AG08396 (cell line): ENCODE data around the gene KIAA1755.
A peak's percentile ranks its signal among the peaks of the same experiment; 100 is the strongest.
"Not testable (repeated sequence)": the region's sequence is repeated elsewhere in the genome, so short reads cannot be mapped to it uniquely, and the experiment has no call there.

Source experiments
- DNase-seq: peaks from one replicate; pipeline ENCODE4 v3.0.0; 2012; ENCODE audit warnings: low spot score, mixed read lengths

KIAA1755 gene

DNA sequence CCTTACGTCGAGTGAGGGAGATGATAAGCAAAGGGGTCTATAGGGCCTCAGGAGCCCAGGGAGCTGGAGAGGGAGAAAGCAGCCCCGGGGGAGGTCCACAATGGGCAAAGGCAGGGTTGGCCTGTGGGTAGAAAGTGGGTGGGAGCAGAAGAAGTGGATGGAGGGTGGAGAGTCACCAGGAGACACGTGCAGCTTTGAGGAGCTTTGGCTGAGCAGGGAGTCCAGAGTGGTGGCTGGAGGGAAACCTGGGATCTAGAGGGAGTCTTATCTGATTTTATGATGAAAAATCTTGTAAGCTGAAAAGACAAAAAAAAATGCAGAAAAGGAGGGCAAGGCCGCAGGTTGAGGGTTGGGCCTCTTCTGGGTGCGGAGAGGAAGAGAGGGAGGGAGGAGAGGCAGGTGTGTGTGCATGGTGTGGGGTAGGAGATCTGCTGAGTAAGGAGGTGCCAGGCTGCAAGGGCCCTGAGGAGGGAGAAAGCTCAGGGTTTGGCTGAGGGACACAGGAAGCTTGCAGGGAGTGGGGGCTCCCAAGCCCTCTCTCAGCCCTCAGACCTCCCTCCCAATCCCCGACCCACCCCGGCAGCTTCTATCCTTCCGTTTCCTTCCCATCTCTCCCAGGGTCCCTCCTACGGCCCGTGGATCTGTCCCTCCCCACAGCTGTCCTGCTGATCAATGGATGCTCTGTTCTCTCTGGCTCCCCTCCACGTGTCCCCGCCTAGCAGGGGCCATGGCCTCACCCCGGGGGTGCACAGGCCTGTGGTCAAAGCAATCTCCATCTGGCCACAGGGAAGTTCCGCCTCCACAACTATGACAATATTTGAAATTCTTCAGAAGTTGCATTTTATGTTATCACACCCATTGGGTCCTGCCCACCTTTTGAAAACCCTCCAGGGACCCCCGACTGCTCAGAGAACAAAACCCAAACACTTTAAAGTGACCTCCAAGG, 26.3 kb upstream of the KIAA1755 start:
- DNase-seq = no peak

DNA sequence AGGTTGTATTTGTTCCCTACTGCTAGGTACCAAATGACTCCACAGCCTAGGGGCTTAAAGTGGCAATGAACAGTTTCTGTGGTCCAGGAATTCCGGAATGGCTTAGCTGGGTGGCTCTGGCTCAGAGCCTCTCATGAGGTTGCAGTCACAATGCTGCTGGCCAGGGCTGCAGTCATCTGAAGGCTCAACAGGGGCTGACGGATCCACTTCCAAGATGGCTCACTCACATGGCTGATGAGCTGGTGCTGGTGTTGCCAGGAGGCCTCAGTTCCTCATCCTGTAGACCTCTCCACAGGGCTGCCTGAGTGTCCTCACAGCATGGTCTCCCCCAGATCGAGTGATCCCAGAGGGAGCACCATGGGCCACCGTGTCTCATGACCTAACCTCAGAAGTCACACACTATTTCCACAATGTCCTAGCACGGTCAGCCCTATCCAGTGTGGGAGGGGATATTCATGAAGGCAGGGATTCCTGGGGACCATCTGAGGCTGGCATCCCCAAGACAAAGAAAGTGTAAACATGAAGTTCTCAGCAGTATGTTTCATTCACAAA, 24.4 kb upstream of the KIAA1755 start:
- DNase-seq = no peak

DNA sequence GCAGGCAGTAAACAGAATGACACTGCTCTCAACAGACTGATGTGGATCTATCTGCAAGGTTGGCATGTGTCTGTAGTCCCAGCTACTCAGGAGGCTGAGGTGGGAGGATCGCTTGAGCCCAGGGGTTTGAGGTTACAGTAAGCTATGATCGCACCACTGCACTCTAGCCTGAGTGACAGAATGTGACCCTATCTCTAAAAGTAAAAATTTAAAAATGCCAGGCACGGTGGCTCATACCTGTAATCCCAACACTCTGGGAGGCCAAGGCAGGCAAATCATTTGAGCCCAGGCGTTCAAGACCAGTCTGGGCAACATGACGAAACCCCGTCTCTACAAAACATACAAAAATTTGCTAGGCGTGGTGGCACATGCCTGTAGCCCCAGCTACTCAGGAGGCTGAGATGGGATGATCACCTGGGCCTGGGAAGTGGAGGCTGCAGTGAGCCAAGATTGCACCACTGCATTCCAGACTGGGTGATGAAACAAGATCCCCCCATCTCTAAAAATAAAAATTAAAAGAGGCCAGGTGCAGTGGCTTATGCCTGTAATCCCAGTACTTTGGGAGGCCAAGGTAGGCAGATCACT, 23.6 kb upstream of the KIAA1755 start:
- DNase-seq = not testable (repeated sequence)

DNA sequence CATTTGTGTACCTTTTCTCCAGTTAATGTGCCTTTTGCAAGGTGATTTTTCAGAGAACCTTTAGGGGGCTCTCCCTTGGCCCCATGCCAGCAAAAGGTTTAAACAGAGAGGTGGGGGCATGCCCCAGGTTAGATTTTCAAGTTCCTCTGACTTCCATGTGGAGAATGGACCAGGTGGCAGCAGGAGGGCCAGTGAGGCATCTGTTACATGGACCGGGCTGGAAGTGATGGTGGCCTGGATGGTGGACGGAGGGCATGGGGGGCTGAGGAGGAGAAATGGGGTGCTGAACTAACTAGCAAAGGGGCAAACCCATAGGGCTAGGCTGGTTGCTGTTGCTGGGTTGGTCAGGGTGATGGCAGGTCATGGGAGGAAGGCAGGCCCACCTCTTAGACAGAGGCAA, 22.7 kb upstream of the KIAA1755 start:
- no peak for DNase-seq

DNA sequence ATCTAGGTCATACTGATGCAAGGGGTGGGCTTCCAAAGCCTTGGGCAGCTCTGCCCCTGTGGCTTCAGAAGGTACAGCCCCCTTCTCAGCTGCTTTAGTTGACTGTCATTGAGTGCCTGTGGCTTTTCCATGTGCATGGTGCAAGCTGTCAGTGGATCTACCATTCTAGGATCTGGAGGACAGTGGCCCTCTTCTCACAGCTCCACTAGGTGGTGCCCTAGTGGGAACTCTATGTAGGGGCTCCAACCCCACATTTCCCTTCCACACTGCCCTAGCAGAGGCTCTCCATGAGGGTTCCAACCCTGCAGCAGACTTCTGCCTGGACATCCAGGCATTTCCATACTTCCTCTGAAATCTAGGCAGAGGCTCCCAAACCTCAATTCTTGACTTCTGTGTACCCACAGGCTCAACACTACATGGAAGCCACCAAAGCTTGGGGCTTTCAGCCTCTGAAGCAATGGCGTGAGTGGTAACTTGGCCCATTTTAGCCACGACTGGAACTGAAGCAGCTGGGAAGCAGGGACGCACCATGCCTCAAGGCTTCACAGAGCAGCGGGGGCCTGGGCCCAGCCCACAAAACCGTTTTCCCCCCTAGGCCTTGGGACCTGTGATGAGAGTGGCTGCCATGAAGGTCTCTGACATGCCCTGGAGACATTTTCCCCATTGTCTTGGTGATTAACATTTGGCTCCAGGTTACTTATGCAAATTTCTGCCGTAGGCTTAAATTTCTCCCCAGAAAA, 20.8 kb upstream of the KIAA1755 start:
- DNase-seq = not testable (repeated sequence)

DNA sequence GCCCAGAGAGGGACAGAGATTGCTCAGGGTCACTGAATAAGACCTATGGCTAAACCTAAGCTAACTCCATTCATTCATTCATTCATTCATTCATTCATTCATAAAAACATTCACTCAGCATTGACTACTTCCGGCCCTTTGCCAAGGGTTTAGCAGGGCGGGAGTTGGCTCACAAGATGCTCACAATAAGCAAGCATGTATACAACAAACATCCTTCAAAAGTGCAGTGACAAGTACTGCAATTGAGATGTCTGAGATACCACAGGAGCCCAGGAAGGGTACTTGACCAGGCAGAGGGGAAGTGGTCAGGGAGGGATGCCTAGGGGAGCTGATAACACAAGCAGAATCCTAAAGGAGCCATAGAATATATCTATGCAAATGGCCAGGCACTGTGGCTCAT, 18.2 kb upstream of the KIAA1755 start:
- DNase-seq = no peak

DNA sequence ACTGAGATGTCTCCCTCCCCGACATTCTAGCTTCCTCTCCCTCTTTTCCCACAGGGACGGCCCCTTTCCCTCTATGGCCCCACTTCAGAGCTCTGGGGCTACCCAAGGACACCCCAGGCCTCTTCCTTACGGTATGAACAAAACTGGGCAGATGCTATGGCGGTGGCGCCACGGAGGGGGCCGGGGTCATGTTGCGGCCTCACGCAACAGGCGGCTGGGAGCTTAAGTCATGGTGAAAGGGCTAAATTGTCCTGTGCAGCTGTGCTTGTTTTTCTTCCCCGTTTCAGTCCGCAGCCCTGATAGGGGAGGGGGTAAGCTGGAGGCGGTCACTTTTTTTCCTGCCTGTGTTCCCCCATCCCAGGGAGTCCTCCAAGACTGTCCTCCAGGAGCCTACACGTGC, 17.6 kb upstream of the KIAA1755 start:
- DNase-seq = no peak

DNA sequence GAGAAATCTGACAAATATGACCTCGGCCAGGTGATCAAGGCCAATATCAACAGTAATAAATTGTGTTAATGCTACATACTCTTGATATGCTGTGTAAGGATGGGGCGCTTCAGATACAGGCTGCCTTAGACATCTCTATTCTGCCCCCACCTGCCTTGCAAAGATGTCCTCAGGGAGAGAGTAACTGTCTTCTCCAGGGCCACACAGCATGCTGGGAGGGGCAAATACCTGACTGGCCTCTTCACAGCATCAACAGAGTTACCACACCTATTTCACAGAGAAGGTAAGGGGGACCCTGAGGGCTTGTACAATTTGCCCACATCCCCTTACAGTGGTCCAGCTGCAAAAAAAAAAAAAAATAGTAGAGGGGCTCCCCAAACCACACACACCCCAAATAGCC, 17.2 kb upstream of the KIAA1755 start:
- DNase-seq = no peak

DNA sequence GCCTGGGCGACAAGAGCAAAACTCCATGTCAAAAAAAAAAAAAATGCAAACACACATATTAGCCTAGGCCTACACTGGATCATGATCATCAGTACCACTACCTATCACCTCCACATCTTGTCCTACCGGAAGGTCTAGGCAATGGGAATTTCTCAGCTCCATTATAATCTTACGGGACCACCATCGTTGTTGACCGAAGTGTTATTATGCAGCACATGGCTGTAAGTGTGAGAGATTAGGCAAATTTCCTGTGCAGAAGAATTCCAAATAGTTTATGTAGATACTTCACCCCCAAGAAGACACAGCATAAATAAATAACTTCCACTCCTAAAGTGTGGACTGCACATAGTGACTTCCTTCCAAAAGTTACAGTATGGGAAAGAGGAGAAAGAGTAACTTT, 16.8 kb upstream of the KIAA1755 start:
- no peak for DNase-seq

DNA sequence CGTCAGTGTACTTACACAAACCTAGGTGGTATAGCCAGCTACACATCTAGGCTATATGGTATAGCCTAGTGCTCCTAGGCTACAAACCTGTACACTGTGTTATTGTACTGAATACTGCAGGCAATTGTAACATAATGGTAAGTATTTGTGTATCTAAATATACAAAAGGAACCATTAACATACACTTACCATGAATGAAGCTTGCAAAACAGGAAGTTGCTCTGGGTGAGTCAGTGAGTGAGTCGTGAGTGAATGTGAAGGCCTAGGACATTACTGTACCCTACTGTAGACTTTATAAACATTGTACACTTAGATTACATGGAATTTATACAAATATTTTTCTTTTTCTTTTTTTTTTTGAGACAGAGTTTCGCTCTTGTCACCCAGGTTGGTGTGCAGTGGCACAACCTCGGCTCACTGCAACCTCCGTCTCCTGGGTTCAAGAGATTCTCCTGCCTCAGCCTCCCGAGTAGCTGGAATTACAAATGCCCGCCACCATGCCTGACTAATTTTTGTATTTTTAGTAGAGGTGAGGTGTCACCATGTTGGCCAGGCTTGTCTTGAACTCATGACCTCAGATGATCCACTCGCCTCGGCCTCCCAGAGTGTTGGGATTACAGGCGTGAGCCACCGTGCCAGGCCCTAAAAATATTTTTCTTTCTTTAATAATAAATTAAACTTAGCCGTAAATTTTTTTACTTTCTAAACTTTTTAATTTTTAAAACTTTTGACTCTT, 15.4 kb upstream of the KIAA1755 start:
- DNase-seq = no peak

DNA sequence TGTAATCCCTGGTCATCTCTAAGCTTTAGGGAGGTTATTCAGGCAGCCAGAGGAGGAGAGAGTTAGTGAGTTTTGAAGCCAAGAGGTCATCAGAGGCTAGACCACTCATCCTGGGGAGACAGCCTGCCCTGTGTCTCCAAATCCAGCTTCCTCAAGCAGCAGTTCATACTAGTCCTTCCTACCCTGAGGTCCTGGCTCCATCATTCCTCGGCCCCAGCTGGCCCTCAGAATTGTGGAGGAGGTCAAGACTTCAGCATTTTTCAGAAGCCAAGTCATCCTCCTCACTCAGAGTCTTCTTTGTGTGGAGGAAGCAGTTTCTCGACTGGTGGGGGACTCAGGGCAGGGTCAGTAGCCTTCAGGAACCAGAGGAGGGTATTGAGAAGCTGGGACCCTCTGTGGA, 12.4 kb upstream of the KIAA1755 start:
- DNase-seq = peak; percentile 47

DNA sequence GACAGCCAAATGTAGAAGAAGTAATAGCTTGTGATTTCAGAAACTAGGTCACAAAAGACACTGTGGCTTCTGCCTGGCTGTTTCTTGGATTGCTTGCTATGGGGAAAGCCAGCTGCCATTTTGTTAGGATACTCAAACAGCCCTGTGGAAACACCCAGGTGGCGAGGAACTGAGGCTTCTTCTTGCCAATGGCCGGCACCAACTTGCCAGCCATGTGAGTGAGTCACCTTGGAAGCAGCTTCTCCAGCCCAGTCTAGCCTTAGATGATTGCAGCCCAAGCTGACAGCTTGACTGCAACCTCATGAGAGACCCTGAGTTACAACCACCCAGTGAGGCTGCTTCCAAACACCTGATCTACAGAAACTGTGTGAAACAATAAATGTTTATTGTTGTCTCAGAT, 11.9 kb upstream of the KIAA1755 start:
- no peak for DNase-seq

DNA sequence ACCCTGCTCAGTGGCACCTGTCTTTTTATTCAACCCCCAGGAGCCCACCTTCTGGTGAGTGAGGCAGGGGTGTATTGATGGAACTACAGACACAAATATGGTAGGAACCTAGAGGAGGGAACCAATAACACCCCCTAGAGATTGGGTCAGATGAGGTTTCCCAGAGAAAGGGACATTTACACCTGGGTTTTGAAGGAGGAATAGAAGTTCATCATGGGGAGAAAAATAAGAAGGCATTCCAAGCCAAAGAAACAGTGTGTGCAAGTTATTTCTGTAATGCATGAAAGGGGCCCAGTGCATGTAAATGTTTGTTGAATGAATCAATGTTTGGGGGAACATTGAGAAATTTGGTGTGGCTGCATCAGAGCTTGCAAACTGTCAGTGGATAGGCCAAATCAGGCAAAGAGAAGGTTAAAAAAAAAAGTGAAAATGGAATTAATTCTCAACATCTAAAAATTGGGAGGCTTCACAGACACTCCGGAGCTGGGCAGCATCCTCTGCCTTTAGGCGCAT, 11.1 kb upstream of the KIAA1755 start:
- DNase-seq = no peak

DNA sequence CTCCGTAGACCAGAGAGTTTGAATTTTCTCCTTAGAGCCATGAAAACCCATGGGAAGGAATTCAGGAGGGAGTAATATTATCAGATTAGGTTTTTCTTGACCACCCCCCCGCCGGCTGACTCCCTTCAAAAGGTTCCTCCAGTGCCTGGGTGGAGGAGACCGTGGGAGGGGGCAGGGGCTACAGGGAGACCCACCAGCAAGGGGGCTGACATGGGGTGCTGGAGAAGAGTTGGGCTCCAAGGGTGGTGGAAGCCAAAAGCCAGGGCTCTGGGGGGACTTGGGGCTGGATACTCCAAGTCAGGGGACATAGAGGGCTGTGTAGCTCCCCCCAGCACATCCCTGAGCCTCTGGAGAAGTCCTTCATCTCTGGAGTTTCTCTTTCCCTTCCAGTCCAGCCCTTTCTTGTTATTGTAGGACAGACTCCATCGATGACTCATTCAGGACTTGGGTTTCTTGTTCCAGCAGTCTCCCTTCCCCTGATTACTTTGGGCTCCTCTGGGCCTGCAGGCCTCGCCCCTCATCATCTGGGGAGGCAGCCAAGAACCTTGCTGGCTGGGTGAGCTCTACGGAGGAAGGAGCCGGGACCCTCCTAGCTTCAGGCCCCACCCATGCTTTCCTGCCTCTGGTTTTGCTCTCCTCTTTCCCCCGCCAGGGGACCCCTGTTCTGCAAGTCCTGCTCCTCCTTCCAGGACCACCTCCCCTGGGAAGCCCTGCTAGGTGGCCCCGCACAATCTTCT, 10.5 kb upstream of the KIAA1755 start:
- DNase-seq = peak; percentile 88

DNA sequence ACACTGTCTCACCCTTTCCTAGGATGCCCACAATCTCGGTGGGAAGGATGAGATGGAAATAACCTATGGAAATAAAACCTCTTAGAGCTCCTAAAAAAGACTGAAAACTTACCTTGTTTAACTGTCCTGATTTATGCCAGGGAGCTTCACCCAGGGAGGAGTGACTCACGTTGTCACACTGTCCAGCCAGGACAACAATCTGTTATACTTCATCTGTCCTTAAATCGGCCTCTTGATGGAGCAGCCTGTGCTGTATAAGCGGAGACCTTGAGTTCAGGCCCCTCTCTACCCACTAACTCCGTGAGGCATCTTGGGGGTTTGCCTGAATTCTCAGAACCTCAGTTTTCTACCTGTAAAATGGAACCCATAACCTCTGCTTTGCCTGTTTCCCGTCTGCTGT, 9.2 kb upstream of the KIAA1755 start:
- DNase-seq = no peak

DNA sequence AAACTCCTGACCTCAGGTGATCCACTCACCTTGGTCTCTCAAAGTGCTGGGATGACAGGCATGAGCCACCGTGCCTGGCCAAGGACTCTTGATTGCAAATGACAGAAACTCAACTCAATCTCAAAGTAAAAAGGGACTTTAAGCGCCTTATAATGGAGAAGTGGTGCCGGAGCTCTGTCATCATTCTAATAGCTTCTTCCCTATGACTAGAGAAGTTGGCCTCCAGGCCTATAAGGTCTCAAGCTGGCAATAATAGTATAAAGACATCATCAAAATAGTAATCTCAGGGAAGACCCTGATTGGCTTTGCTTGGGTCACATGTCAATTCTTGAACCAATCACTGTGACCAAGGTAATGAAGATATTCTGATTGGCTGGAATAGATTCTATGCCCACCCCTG, 8.5 kb upstream of the KIAA1755 start:
- no peak for DNase-seq

DNA sequence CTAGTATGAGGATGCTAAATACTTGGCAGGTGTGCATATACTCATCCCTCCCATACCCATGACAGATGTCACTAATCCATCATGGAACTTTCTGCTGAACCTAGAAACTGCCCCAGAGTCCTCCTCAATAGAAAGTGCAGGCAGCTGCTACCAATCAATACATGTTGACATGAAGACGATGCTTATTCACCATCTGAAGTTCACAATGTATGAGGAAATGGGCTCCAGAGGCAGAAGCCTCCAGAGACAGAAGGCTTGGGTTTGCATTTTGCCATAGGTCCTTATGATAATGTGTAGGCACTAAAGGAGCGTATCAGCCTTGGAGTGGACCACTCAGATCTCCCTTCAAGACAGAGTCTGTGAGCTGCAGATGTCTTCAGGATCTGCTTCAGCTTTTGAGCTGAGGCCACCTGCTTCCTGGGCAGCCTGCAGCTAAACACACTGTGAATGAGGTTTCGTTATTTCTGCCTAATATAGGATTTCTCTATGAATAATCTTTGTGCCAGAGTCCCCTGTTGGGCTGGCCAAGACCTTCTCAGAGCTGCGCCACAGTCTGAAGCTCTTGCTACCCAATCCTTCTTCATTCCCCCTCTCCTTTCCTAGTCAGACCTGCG, 7.5 kb upstream of the KIAA1755 start:
- DNase-seq = no peak

DNA sequence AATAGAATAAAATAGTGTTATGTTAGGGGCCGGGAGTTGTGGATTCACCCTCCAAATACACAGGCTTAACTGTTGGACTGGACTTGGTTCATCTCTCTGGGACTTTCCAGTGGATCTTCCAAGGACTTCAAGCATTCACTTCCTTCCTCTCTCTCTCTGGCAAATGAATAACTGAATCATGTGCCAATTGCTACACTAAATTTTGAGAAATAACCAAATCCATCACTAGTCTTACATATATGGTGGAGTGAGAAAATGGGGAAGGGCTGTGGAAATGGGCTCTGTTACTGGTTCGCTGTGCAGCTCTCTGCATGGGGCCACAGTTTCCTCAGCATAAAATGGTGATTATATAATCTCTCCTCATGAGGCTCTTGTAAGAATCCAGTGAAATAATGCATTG, 6.8 kb upstream of the KIAA1755 start:
- no peak for DNase-seq

DNA sequence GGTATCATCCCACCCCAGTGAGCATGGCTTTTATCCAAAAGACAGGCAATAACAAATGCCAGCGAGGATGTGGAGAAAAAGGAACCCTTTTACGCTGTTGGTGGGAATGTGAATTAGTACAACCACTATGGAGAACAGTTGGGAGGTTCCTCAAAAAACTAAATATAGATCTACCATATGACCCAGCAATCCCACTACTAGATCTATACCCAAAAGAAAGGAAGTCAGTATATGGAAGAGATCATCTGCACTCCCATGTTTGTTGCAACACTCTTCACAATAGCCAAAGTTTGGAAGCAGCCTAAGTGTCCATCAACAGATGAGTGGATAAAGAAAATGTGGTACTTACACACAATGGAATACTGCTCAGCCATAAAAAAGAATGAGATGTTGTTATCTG, 5.9 kb upstream of the KIAA1755 start:
- no peak for DNase-seq

DNA sequence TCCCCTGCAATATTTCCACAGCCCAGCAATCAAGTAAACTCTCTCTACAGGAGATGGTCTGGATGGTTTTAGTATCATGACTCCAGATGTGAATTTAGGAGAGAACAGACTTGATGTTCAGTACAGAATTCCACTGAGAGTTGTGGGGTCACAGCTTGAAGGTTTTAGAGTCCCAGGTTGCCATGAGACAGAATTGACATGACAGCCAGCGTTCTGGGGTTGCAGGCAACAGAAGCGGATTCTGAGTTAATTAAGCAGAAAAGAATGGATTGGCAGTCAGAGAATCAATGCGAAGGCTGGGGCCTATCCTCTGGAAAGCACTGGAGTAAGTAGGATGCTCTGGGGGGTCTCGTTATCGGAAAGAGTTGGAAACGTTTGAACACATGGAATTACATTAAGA, 2.4 kb upstream of the KIAA1755 start:
- DNase-seq = no peak

DNA sequence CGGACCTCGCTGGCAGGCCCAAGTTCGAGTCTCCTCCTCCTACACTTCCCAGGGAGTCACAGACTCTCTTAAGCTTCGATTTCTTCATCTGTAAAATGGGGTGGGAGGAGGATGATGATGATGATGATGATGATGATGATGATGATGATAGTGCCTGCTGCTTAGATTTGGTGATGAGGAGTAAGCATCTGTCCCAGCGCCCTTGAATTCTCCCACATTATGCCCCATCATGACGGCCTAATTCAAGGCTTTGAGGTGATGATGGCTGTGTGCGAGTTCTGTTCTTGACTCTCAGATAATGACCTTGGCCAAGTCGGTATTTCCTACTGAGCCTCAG, 487 bp upstream of the KIAA1755 start:
- DNase-seq = no peak
